ENCODE measurements around the gene NUCB2. TPM values are rescaled to one million over a fixed set of nuclear protein-coding genes. Genes with fewer than 3 reads are reported as not detected.

The NUCB2 gene
- total RNA-seq, 4 donors from 2014 or later, result 41.1 to 79.5 (median 47.5) TPM

- Histone ChIP-seq H3K27me3 (no peaks in the 10 kb centered on the region), H3K36me3 (peaks cover 0 to 54% of the 10 kb centered on the region in 2 donors), H3K27ac (no peak overlapping the region), H3K4me1 (peaks cover 0 to 7% (median 0%) of the 10 kb centered on the region in 3 donors), H3K9me3 (no peaks in the 10 kb centered on the region), H3K4me3 (no peak overlapping the region)
- ATAC-seq, result no peak
- 70 to 85% methylated on average over 3 to 4 of the region's 7 CpGs for WGBS, 2 donors (ENCODE audit: low coverage in 1 of 2)
- no peak for TF ChIP-seq POLR2A (IDR thresholded peaks at IDR 0.05)
- no peak for TF ChIP-seq EP300 (IDR thresholded peaks at IDR 0.05)
- TF ChIP-seq POLR2AphosphoS5 (IDR thresholded peaks at IDR 0.05), result no peak
- TF ChIP-seq CTCF (IDR thresholded peaks at IDR 0.05), result no peak
Measured at GRCh38 chr11:17379383-17380180, 103.0 kb downstream of the NUCB2 start.

- no peak for ATAC-seq
- no peak for TF ChIP-seq CTCF (IDR thresholded peaks at IDR 0.05)
- Histone ChIP-seq H3K4me3 (no peak overlapping the region), H3K27ac (no peak overlapping the region), H3K36me3 (peaks cover 0 to 38% of the 10 kb centered on the region in 2 donors), H3K27me3 (no peaks in the 10 kb centered on the region), H3K4me1 (peaks cover 0 to 16% (median under 1%) of the 10 kb centered on the region in 3 donors), H3K9me3 (no peaks in the 10 kb centered on the region)
- 78 to 80% methylated on average over 2 of the region's 4 CpGs for WGBS, 2 donors (ENCODE audit: low coverage in 1 of 2)
Measured at GRCh38 chr11:17381156-17381555, 104.6 kb downstream of the NUCB2 start.

Other genes starting within 250 kb of the NUCB2 start
- gene RPS13, start 199.1 kb upstream of the NUCB2 start, total RNA-seq, result 1,000 to 10,000 TPM in 3 of 4 donors, 100 to 1,000 TPM in 1; 718 to 1,965 (median 1,229) TPM
- 100 to 1,000 TPM in 1 of 4 donors, 10 to 100 TPM in 3; 68.2 to 104 (median 88.2) TPM for gene PIK3C2A, start 68.8 kb upstream of the NUCB2 start, total RNA-seq
- 1 to 10 TPM; 2.7 to 4.7 (median 3.9) TPM for gene NCR3LG1, start 75.1 kb downstream of the NUCB2 start, total RNA-seq
- 1 to 10 TPM in 3 of 4 donors, under 1 TPM in 1; 0.67 to 4.0 (median 2.8) TPM for gene KCNJ11, start 111.9 kb downstream of the NUCB2 start, total RNA-seq
- 1 to 10 TPM in 1 of 4 donors, under 1 TPM in 2, not detected in 1; 0.23 to 1.9 (median 0.62) TPM for gene ABCC8, start 200.1 kb downstream of the NUCB2 start, total RNA-seq